AG10803 (cell line): ENCODE results near the gene GALNS.

Experiments
- DNase-seq: peaks from one replicate; pipeline ENCODE4 v3.0.0; 2010; ENCODE audit warnings: low read depth
- H3K4me3 ChIP-seq: 2 replicates; pipeline ENCODE4 v1.5.1; 2011; ENCODE audit warnings: mild to moderate bottlenecking, low read length, control low read depth
- TF ChIP-seq, protein P1 (sequence below): conservative IDR thresholded peaks from 2 replicates; pipeline ENCODE4 v1.5.1; 2011; ENCODE audit warnings: mild to moderate bottlenecking, low read length, control low read depth, inconsistent platforms

The GALNS gene, protein sequence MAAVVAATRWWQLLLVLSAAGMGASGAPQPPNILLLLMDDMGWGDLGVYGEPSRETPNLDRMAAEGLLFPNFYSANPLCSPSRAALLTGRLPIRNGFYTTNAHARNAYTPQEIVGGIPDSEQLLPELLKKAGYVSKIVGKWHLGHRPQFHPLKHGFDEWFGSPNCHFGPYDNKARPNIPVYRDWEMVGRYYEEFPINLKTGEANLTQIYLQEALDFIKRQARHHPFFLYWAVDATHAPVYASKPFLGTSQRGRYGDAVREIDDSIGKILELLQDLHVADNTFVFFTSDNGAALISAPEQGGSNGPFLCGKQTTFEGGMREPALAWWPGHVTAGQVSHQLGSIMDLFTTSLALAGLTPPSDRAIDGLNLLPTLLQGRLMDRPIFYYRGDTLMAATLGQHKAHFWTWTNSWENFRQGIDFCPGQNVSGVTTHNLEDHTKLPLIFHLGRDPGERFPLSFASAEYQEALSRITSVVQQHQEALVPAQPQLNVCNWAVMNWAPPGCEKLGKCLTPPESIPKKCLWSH

GRCh38 chr16:88856828-88857727 is at the start of gene GALNS, which contains the start of gene TRAPPC2L:
GALNS (minus strand) TSS chr16:88856947; CDS start chr16:88856877, 70 bp downstream.
TRAPPC2L (plus strand) TSS chr16:88857127; CDS start chr16:88857151, 24 bp downstream.
- peak within 1 kb of the TSS; percentile 99 for H3K4me3 ChIP-seq
- DNase-seq, result peak; percentile 90
- TF ChIP-seq, protein P1, sequence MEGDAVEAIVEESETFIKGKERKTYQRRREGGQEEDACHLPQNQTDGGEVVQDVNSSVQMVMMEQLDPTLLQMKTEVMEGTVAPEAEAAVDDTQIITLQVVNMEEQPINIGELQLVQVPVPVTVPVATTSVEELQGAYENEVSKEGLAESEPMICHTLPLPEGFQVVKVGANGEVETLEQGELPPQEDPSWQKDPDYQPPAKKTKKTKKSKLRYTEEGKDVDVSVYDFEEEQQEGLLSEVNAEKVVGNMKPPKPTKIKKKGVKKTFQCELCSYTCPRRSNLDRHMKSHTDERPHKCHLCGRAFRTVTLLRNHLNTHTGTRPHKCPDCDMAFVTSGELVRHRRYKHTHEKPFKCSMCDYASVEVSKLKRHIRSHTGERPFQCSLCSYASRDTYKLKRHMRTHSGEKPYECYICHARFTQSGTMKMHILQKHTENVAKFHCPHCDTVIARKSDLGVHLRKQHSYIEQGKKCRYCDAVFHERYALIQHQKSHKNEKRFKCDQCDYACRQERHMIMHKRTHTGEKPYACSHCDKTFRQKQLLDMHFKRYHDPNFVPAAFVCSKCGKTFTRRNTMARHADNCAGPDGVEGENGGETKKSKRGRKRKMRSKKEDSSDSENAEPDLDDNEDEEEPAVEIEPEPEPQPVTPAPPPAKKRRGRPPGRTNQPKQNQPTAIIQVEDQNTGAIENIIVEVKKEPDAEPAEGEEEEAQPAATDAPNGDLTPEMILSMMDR, result no peak

- TF ChIP-seq, protein P1, result no peak
- no peak for DNase-seq
- H3K4me3 ChIP-seq, result no peak overlapping the region
These were observed 49.3 kb upstream of the GALNS start for GRCh38 chr16:88906020-88906419.

GRCh38 chr16:88905563-88905962 is 48.8 kb upstream of the GALNS start:
- TF ChIP-seq, protein P1, result no peak
- no peak for DNase-seq
- H3K4me3 ChIP-seq, result no peak overlapping the region

DNA sequence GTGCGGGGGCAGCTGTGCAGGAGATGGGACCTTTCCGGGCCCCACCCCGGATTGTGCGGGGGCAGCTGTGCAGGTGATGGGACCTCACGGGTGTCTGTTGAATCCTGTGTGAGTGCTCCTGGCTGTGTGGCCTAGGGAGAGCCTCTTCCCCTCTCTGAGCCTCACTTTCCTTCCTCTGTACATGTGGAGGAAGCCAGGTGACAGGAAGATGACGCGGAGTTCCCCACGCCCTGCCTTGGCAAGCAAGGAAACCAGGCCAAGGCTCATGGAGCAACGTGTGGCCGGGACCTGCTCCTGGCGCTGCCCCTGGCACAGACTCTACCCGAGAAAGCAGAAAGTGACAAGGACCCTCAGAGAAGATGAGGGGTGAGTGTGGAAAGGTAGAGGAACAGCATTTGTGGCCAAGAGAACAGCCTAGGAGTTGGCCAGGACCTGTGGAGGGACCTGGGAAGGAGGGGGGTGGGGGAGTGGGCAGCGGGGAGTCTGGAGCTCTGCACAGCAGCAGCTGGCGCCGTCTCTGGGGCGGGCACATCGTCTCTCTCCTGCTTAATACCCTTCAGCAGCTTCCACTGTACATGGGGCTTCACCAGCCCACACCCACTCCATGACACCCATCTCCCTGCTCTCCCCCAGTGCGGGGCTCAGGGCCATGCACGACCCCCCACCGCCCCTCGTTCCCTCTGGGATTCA is 48.1 kb upstream of the GALNS start:
- TF ChIP-seq, protein P1, result no peak
- no peak for DNase-seq
- no peak overlapping the region for H3K4me3 ChIP-seq

DNA sequence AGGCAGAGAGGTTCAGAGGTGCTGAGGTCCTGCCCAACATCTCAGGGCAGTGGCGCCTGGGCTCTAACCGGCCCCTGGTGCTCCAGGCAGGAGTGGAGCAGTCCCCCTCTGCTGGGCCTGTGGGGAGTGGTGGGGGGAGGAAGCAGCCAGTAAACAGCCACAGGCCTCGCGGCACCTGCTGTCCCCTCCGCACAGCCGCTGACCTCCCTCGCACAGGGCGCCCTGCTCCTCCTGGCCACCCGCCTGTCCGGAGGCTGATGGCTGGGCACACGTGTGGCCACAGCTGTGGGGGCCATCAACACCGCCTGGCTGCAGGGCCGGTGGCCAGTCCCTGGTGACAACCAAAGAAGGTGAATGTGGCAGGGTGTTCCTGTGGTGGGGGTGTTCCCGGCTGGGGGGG is 46.5 kb upstream of the GALNS start:
- H3K4me3 ChIP-seq, result no peak overlapping the region

DNA sequence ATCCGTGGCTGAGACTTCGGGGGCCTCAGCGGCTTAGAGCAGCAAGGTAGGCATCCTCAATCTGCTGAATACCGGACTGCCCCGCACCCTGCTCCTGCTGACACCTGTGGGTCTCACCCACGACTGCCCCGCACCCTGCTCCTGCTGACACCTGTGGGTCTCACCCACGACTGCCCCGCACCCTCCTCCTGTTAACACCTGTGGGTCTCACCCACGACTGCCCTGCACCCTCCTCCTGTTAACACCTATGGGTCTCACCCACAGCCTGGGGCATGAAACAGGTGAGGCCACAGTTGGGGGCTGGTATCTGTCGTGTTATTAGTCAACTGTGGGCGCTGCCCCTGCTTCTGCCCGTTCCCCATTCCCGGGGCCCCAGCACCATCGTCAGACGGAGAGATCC is 46.0 kb upstream of the GALNS start:
- TF ChIP-seq, protein P1, result no peak
- H3K4me3 ChIP-seq, result no peak overlapping the region
- DNase-seq, result no peak

More for the DNA sequence above, 46.5 kb upstream of the GALNS start:
- no peak for DNase-seq
- TF ChIP-seq, protein P1, result no peak
